Activated T-helper 2 cell treated with anti-CD3 and anti-CD28 coated beads, Interferon-gamma antibody, Interleukin-2, Interleukin-4, amounts not matched to agents 10 μg/mL and 5 μg/mL and 100 μg/mL, durations not matched to agents 14 hours and 24 hours and 36 hours (primary cell): ENCODE data around the gene CAVIN1. TPM values are rescaled to one million over a fixed set of nuclear protein-coding genes. Genes with fewer than 3 reads are reported as not detected.
"Not testable (repeated sequence)": the region's sequence is repeated elsewhere in the genome, so short reads cannot be mapped to it uniquely, and the experiment has no call there.

ENCODE experiments used
- DNase-seq: peaks from one replicate; pipeline ENCODE4 v3.0.0; 2021; ENCODE audit warnings: low spot score
- H3K27ac Mint-ChIP-seq: one replicate; pipeline ENCODE4 v1.8.0; 2021; ENCODE audit warnings: mixed read lengths
- H3K27me3 Mint-ChIP-seq: one replicate; pipeline ENCODE4 v1.8.0; 2021; ENCODE audit warnings: low read depth, mixed read lengths
- H3K36me3 Mint-ChIP-seq: one replicate; pipeline ENCODE4 v1.8.0; 2021; ENCODE audit warnings: low read depth, mixed read lengths
- H3K4me1 Mint-ChIP-seq: one replicate; pipeline ENCODE4 v1.8.0; 2021; ENCODE audit warnings: low read depth, mixed read lengths
- H3K4me3 Mint-ChIP-seq: one replicate; pipeline ENCODE4 v1.8.0; 2021; ENCODE audit warnings: low read depth, mild to moderate bottlenecking, moderate library complexity, mixed read lengths
- H3K9me3 Mint-ChIP-seq: one replicate; pipeline ENCODE4 v1.8.0; 2021; ENCODE audit warnings: mixed read lengths
- intact Hi-C: fragments of 100-400 bp; cut with micrococcal nuclease; formaldehyde crosslinking; loops from one replicate; pipeline ENCODE4 v1.15.1; 2023
- total RNA-seq: library from RNA; stranded (reverse); gene quantifications from 2 replicates; pipeline ENCODE4 v1.2.3, GENCODE V29; 2022

Gene CAVIN1
- total RNA-seq, 1 donor from 2014 or later, result 3.8 TPM

DNA sequence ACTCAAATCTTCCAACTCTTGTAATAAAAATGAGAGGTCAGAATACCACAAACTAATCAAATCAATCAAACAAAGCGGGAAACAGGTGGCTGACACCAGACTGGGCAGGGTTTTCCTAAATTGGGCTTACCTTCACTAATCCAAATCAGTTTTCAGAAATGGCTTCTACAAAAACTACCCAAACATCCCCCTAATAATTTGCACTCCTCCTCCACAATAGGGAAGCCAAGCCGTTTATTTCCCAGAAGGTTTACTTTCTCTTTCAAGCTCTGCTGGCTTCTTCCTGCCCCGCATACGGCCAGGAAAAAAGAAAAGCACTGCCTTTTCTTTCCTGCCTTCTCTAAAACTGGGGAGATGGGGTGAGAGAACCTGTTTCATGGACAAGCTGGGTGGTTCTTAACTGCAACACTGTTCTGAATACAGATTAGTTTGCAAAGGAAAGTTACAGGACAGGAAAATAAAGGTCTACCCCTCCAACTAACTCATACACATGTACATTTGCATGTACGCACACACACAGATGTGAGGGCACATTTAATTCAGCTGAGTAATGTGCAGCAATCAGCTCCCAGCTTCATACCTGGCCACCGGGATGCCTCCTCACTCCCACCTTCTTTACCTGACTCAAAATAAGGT is 44.0 kb downstream of the CAVIN1 start:
- Mint-ChIP-seq H3K9me3 (no peaks in the 10 kb centered on the region), H3K27ac (peak overlapping the region; percentile 79), H3K4me1 (peaks cover 42% of the 10 kb centered on the region), H3K4me3 (peak overlapping the region; percentile 71), H3K36me3 (peaks cover 48% of the 10 kb centered on the region), H3K27me3 (no peaks in the 10 kb centered on the region)
- DNase-seq, result no peak
- intact Hi-C loops, result loop anchor here (2.0 kb wide), 1 partner anchor 14 kb away; no protein-coding TSS in a partner anchor

DNA sequence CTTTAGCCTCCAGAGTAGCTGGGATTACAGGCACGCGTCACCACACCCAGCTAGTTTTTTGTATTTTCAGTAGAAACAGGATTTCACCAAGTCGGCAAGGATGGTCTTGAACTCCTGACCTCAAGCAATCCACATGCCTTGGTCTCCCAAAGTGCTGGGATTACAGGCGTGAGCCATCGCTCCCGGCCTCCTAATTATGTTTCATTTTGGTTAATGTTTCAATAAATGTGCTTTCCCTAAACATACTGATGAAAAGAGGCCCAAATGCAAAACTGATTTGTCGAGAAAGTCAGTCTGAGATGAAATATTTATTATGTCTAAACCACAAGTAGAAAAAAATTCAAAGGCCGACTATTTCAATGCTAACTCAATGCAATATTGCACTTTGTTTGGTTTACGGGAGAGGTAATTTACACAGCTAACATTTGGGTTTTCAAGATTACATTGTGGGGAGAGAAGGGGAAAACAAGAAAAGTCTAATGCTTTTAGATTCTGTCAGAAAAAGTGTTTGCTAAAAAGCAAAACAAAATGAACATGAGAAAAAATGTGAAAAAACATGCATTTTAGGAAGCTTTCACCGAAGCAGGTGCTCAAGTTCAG is 44.6 kb downstream of the CAVIN1 start:
- intact Hi-C loops, result loop anchor here (2.0 kb wide), 1 partner anchor 14 kb away; no protein-coding TSS in a partner anchor
- peak overlapping the region; percentile 79 for H3K27ac Mint-ChIP-seq
- H3K4me1 Mint-ChIP-seq, result peaks cover 42% of the 10 kb centered on the region
- peak overlapping the region; percentile 71 for H3K4me3 Mint-ChIP-seq
- no peaks in the 10 kb centered on the region for H3K27me3 Mint-ChIP-seq
- H3K9me3 Mint-ChIP-seq, result no peaks in the 10 kb centered on the region
- peaks cover 48% of the 10 kb centered on the region for H3K36me3 Mint-ChIP-seq
- DNase-seq, result no peak

DNA sequence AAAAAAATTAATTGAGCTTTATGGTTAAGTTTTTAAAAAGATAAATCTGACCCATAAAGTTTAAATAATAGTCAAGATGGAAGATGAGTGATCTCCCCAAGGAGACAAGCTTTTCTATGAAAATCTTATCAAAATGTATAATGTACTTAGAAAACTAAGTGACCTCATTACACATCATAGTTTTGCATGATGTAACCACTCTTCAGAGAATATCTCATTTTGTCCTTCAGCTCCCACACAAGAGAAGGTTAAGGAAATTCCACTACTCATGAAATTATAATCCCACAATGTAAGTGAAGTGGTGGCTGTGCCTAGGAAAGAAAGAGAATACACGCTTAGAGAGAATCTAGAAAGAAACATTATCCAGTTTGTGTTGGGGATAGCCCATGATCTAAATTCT is 49.2 kb downstream of the CAVIN1 start:
- Mint-ChIP-seq H3K36me3 (peaks cover 51% of the 10 kb centered on the region), H3K4me3 (no peak overlapping the region), H3K27me3 (no peaks in the 10 kb centered on the region), H3K4me1 (peaks cover 34% of the 10 kb centered on the region), H3K9me3 (peaks cover 6% of the 10 kb centered on the region), H3K27ac (peak overlapping the region; percentile 35)
- intact Hi-C loops, result no loop called here
- DNase-seq, result no peak

DNA sequence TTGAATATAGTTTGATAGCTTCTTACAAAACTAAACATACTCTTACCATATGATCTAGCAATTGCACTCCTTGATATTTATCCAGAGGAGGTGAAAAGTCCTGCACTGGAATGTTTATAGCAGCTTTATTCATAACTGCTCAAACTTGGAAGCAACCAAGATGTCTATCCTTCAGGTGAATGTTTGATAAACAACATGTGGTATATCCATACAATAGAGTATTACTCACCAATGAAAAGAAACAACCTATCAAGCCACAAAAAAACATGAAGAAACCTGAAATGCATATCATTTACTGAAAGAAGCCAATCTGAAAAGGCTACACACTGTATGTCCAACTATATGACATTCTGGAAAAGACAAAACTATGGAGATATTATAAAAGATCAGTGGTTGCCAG is 50.9 kb downstream of the CAVIN1 start:
- intact Hi-C loops, result no loop called here
- Mint-ChIP-seq H3K27ac (no peak overlapping the region), H3K9me3 (peaks cover 6% of the 10 kb centered on the region), H3K36me3 (peaks cover 52% of the 10 kb centered on the region), H3K27me3 (no peaks in the 10 kb centered on the region), H3K4me1 (peaks cover 34% of the 10 kb centered on the region), H3K4me3 (no peak overlapping the region)
- DNase-seq, result no peak

DNA sequence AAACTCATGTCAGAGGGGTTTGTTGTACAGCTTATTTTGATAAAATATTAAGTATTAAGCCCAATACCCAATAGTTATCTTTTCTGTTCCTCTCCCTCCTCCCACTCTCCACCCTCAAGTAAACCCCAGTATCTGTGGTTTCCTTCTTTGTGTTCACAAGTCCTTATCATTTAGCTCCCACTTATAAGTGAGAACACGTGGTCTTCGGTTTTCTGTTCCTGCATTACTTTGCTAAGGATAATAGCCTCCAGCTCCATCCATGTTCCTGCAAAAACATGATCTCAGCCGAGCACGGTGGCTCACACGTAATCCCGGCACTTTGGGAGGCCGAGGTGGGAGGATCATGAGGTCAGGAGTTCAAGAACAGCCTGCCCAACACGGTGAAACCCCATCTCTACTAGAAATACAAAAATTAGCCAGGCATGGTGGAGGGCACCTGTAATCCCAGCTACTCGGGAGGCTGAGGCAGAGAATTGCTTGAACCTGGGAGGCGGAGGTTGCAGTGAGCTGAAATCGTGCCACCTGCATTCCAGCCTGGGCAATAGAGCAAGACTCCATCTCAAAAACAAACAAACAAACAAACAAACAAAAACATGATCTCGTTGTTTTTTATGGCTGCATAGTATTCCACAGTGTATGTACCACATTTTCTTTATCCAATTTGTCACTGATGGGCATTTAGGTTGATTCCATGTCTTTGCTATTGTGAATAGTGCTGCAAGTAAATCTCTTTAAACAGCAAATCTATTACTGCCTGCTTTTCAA is 54.1 kb downstream of the CAVIN1 start:
- H3K4me3 Mint-ChIP-seq, intact Hi-C loops, DNase-seq, H3K9me3 Mint-ChIP-seq, H3K27me3 Mint-ChIP-seq: not testable (repeated sequence)
- H3K27ac Mint-ChIP-seq, result peak overlapping the region; percentile 70
- H3K36me3 Mint-ChIP-seq, result peaks cover 56% of the 10 kb centered on the region
- H3K4me1 Mint-ChIP-seq, result peaks cover 46% of the 10 kb centered on the region

DNA sequence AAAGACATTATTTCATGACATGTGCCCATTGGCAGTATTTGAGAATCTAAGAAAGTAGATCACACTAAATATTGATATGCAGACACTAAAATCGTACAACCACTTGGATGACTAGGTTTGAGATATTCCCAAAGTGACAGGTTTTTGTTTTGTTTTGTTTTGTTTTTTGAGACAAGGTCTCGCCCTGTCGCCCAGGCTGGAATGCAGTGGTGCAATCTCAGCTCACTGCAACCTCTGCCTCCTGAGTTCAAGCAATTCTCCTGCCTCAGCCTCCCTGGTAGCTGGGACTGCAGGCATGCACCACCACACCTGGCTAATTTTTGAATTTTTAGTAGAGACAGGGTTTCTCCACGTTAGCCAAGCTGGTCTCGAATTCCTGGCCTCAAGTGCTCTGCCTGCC is 54.7 kb downstream of the CAVIN1 start:
- Mint-ChIP-seq H3K36me3 (peaks cover 59% of the 10 kb centered on the region), H3K4me1 (peaks cover 50% of the 10 kb centered on the region)
- H3K9me3 Mint-ChIP-seq, H3K27me3 Mint-ChIP-seq, H3K4me3 Mint-ChIP-seq, DNase-seq, H3K27ac Mint-ChIP-seq, intact Hi-C loops: not testable (repeated sequence)

- H3K27me3 Mint-ChIP-seq, DNase-seq, H3K4me3 Mint-ChIP-seq, intact Hi-C loops, H3K9me3 Mint-ChIP-seq: not testable (repeated sequence)
- Mint-ChIP-seq H3K4me1 (peaks cover 65% of the 10 kb centered on the region), H3K36me3 (peaks cover 59% of the 10 kb centered on the region), H3K27ac (peak overlapping the region; percentile 7)
These were observed 56.7 kb downstream of the CAVIN1 start for GRCh38 chr17:42366176-42367023.

DNA sequence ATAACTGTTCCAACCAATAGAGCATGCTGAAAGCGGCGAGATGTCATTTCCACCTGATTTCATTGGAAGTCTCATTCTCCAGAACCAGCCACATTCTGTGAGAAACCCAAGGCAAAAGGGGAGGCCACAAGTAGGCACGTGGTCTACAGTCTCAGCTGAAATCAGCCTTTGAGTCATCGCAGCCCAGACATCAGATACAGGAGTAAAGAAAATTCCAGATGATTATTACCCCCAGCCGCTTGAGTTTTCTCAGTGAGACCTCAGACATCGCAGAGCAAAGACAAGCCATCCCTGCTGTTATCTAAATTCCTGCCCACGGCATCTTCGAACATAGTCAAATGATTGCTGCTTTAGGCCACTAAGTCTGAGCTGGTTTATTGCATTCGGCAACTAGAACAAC is 57.9 kb downstream of the CAVIN1 start:
- H3K36me3 Mint-ChIP-seq, result peaks cover 54% of the 10 kb centered on the region
- intact Hi-C loops, result loop anchor here (1.0 to 2.0 kb wide), 2 partner anchors 14 to 28 kb away; no protein-coding TSS in a partner anchor
- DNase-seq, result no peak
- H3K27ac Mint-ChIP-seq, result peak overlapping the region; percentile 81
- peak overlapping the region; percentile 35 for H3K4me3 Mint-ChIP-seq
- H3K27me3 Mint-ChIP-seq, result no peaks in the 10 kb centered on the region
- H3K9me3 Mint-ChIP-seq, result no peaks in the 10 kb centered on the region
- H3K4me1 Mint-ChIP-seq, result peaks cover 67% of the 10 kb centered on the region

- Mint-ChIP-seq H3K9me3 (no peaks in the 10 kb centered on the region), H3K4me1 (peaks cover 69% of the 10 kb centered on the region), H3K27ac (peak overlapping the region; percentile 81), H3K36me3 (peaks cover 55% of the 10 kb centered on the region), H3K27me3 (no peaks in the 10 kb centered on the region), H3K4me3 (peak overlapping the region; percentile 43)
- no peak for DNase-seq
- intact Hi-C loops, result loop anchor here (1.0 to 2.0 kb wide), 2 partner anchors 15 to 22 kb away; no protein-coding TSS in a partner anchor
These were observed 59.1 kb downstream of the CAVIN1 start for GRCh38 chr17:42363767-42364585.

DNA sequence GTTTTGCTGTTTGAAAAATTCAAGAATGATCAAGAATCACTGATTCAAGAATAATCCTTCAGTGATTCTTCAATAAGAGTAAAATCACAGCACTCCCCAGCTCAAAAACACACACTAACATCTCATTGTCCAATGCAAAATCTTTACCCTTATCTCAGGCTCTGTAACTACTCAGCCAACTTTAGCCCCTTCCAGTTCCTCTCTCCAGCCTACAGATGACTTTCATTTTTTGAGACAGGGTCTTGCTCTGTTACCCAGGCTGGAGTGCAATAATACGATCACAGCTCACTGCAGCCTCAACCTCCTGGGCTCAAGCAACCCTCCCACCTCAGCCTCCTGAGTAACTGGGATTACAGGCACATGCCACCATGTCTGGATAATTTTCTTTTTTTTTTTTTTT is 59.8 kb downstream of the CAVIN1 start:
- Mint-ChIP-seq H3K9me3 (no peaks in the 10 kb centered on the region), H3K27me3 (no peaks in the 10 kb centered on the region), H3K4me1 (peaks cover 71% of the 10 kb centered on the region), H3K27ac (peak overlapping the region; percentile 90), H3K4me3 (no peak overlapping the region), H3K36me3 (peaks cover 58% of the 10 kb centered on the region)
- DNase-seq, result no peak
- intact Hi-C loops, result no loop called here

DNA sequence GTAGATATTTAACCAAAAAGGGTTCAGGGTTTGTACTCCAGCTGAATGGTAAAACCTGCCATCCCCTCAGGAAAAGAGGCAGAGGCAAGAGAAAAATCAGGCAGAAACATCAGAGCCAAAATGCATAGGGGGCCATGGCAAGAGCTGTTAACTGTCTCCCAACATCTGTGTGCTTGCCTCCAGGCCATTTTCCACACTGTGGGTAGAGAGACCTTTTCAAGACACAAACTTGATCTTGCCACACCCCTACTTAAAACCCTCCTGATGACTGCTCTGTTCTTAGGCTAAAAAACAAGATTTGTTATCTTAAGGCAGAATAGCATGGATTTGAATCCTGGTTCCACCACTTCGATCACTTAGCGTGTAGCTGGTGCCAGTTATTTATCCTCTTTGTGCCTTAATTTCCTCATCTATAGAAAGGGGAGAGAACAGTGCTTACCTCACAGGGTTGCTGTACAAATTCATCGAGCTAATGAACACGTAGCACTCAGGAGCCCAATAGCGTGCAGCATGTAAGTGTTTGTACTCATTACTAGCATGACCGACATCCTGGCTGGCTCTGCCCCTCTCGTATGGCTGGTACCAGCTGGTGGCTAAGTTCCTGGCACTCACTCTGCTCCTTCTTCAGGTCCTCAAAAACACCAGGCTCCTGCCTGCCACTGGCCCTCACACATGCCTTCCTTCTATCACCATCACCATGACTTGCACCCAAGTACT is 60.7 kb downstream of the CAVIN1 start:
- Mint-ChIP-seq H3K4me1 (peaks cover 70% of the 10 kb centered on the region), H3K4me3 (no peak overlapping the region), H3K27ac (peak overlapping the region; percentile 90), H3K27me3 (no peaks in the 10 kb centered on the region), H3K36me3 (peaks cover 54% of the 10 kb centered on the region), H3K9me3 (no peaks in the 10 kb centered on the region)
- intact Hi-C loops, result no loop called here
- DNase-seq, result no peak
